Measurements from ENCODE around the gene LMTK2. TPM values are rescaled to one million over a fixed set of nuclear protein-coding genes. Genes with fewer than 3 reads are reported as not detected.

LMTK2 gene
- total and polyA plus RNA-seq, 2 experiments from 2014 or later: 6.7 to 23.8 TPM

- Histone ChIP-seq H3K36me3 (no peaks in the 10 kb centered on the region), H3K9me3 (ENCODE audit: low read depth) (no peaks in the 10 kb centered on the region)
- DNase-seq (ENCODE audit: low read depth in 1 of 2, low spot score in 1 of 2): no peak
Measured at GRCh38 chr7:98088109-98088508, 18.6 kb upstream of the LMTK2 start.

GRCh38 chr7:98090116-98090515, 16.5 kb upstream of the LMTK2 start:
- H3K27me3 ChIP-seq: no peaks in the 10 kb centered on the region
- no peaks in the 10 kb centered on the region for H3K36me3 ChIP-seq
- no peak overlapping the region for H3K4me3 ChIP-seq
- no peaks in the 10 kb centered on the region for H3K9me3 ChIP-seq (ENCODE audit: low read depth)
- no peaks in the 10 kb centered on the region for H3K4me1 ChIP-seq (ENCODE audit: low read depth)
- no peak for TF ChIP-seq CTCF (IDR thresholded peaks at IDR 0.05; ENCODE audit: low read depth, low read length)
- DNase-seq (ENCODE audit: low read depth in 1 of 2, low spot score in 1 of 2): no peak
- no peak overlapping the region for H3K27ac ChIP-seq

More at GRCh38 chr7:98088109-98088508, 18.6 kb upstream of the LMTK2 start:
- H3K27ac ChIP-seq: no peak overlapping the region
- peaks cover 13% of the 10 kb centered on the region for H3K4me1 ChIP-seq (ENCODE audit: low read depth)
- H3K4me3 ChIP-seq: no peak overlapping the region
- TF ChIP-seq CTCF (IDR thresholded peaks at IDR 0.05; ENCODE audit: low read depth, low read length): no peak
- H3K27me3 ChIP-seq: no peaks in the 10 kb centered on the region

DNA sequence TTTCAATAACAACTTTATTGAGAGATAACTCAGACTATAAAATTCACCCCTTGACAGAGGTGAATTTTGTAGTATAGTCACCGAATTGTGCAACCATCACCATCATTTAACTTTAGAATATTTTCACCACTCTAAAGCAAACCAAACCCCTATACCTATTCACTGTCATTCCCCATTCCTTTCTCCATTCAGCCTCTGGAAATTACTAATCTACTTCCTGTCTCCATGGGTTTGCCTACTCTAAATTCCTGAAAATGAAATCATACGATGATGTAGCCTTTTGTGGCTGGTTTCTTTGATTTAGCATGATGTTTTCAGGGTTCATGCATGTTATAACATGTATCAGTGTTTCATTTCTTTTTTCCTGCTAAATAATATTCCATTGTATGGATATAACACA, 15.6 kb upstream of the LMTK2 start:
- Histone ChIP-seq H3K27ac (no peak overlapping the region), H3K27me3 (no peaks in the 10 kb centered on the region), H3K9me3 (ENCODE audit: low read depth) (no peaks in the 10 kb centered on the region), H3K4me3 (no peak overlapping the region), H3K36me3 (no peaks in the 10 kb centered on the region), H3K4me1 (ENCODE audit: low read depth) (no peaks in the 10 kb centered on the region)
- TF ChIP-seq CTCF (IDR thresholded peaks at IDR 0.05; ENCODE audit: low read depth, low read length): no peak
- no peak for DNase-seq (ENCODE audit: low read depth in 1 of 2, low spot score in 1 of 2)

DNA sequence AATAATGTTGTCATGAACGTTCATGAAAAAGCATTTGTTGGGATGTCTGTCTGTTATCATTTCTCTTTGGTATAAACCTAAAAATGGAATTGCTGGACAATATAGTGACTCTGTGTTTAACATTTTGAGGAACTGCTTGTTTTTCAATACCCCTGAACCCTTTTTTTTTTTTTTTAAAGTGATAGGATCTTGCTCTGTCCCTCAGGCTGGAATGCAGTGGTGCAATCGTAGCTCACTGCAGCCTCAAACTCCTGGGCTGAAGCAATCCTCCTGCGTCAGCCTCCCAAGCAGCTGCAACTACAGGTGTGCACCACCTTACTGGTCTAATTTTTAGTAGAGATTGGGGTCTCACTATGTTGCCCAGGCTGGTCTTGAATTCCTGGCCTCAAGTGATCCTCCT, 15.1 kb upstream of the LMTK2 start:
- no peaks in the 10 kb centered on the region for H3K4me1 ChIP-seq (ENCODE audit: low read depth)
- no peaks in the 10 kb centered on the region for H3K9me3 ChIP-seq (ENCODE audit: low read depth)
- no peaks in the 10 kb centered on the region for H3K27me3 ChIP-seq
- DNase-seq (ENCODE audit: low read depth in 1 of 2, low spot score in 1 of 2): no peak
- H3K36me3 ChIP-seq: no peaks in the 10 kb centered on the region
- no peak overlapping the region for H3K4me3 ChIP-seq
- TF ChIP-seq CTCF (IDR thresholded peaks at IDR 0.05; ENCODE audit: low read depth, low read length): no peak
- H3K27ac ChIP-seq: no peak overlapping the region

DNA sequence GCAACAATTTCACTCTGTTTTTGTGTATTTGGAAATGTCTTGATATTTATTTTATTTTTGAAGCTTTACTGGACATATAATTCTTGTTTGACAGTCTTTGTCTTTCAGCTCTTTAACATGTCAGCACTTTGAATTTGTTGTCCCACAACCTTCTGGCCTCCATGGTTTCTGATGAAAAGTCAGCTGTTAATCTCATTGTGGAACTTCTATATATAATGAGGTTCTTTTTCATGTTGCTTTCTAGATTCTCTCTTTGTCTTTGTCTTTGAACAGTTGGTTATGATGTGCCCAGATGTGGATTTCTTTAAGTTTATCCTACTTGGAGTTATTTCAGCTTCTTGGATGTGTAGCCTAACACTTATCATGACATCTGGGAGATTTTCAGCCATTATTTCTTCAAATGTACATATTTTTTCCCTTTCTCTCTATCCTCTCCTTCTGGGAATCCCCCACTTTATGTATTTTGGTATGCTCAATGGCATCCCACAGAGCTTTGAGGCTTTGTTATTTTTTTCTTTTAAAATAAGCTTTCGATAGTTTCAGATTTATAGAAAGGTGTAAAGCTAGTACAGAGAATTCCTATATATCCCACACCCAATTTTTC, 9.5 kb upstream of the LMTK2 start:
- Histone ChIP-seq H3K27ac (no peak overlapping the region), H3K4me3 (no peak overlapping the region), H3K27me3 (no peaks in the 10 kb centered on the region), H3K4me1 (ENCODE audit: low read depth) (no peaks in the 10 kb centered on the region), H3K9me3 (ENCODE audit: low read depth) (no peaks in the 10 kb centered on the region), H3K36me3 (no peaks in the 10 kb centered on the region)
- no peak for TF ChIP-seq CTCF (IDR thresholded peaks at IDR 0.05; ENCODE audit: low read depth, low read length)
- no peak for DNase-seq (ENCODE audit: low read depth in 1 of 2, low spot score in 1 of 2)

Measured in cardiac muscle cell (in vitro differentiated cells and primary cell).